MM.1S (cell line): ENCODE measurements around the gene SCRN2.

ENCODE experiments used
- EZH2 ChIP-seq: fragments of 300-600 bp; sonication (generic); optimal IDR thresholded peaks from 2 replicates; pipeline ENCODE3; 2017; ENCODE audit warnings: low read depth, mild to moderate bottlenecking, antibody characterized with exemption, low read length, mixed read lengths
- TF ChIP-seq, protein P1 (sequence below): fragments of 300-600 bp; sonication (generic); IDR thresholded peaks from 2 replicates; pipeline ENCODE4 v1.5.1; 2016; ENCODE audit warnings: antibody characterized with exemption, low read length, mixed read lengths

DNA sequence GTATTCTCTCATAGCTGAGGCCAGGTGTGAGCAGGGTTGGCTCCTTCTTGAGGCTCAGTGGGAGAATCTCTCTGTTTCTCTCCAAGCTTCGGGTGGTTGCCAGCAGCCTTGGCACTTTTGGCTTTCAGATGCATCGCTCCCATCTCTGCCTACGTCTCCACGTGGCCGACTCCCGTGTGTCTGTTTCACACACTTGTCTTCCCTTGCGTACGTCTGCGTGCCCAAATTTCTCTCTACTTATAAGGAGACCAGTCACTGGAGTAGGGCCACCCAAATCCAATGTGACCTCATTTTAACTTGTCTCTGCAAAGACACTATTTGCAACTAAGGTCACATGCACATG, 34.2 kb downstream of the SCRN2 start:
- TF ChIP-seq, protein P1, sequence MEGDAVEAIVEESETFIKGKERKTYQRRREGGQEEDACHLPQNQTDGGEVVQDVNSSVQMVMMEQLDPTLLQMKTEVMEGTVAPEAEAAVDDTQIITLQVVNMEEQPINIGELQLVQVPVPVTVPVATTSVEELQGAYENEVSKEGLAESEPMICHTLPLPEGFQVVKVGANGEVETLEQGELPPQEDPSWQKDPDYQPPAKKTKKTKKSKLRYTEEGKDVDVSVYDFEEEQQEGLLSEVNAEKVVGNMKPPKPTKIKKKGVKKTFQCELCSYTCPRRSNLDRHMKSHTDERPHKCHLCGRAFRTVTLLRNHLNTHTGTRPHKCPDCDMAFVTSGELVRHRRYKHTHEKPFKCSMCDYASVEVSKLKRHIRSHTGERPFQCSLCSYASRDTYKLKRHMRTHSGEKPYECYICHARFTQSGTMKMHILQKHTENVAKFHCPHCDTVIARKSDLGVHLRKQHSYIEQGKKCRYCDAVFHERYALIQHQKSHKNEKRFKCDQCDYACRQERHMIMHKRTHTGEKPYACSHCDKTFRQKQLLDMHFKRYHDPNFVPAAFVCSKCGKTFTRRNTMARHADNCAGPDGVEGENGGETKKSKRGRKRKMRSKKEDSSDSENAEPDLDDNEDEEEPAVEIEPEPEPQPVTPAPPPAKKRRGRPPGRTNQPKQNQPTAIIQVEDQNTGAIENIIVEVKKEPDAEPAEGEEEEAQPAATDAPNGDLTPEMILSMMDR: no peak
- TF ChIP-seq EZH2: no peak
